Activated T-cell treated with anti-CD3 and anti-CD28 coated beads, Interleukin-2, amount 50 U/mL, for 24 hours (primary cell): Measurements from ENCODE around the gene SNAI3.

Experiments used
- DNase-seq: peaks from one replicate; pipeline ENCODE4 v3.0.0-alpha.2; 2020
- H3K27ac Mint-ChIP-seq: 2 replicates; pipeline ENCODE4 v1.8.0; 2020; ENCODE audit warnings: mild to moderate bottlenecking, mixed read lengths
- H3K27me3 Mint-ChIP-seq: 2 replicates; pipeline ENCODE4 v1.8.0; 2020; ENCODE audit warnings: mixed read lengths
- H3K36me3 Mint-ChIP-seq: 2 replicates; pipeline ENCODE4 v1.8.0; 2020; ENCODE audit warnings: low read depth, mixed read lengths
- H3K4me1 Mint-ChIP-seq: 2 replicates; pipeline ENCODE4 v1.8.0; 2020; ENCODE audit warnings: low read depth, mixed read lengths
- H3K4me3 Mint-ChIP-seq: 2 replicates; pipeline ENCODE4 v1.8.0; 2020; ENCODE audit warnings: mild to moderate bottlenecking, moderate library complexity, mixed read lengths
- H3K9me3 Mint-ChIP-seq: 2 replicates; pipeline ENCODE4 v1.8.0; 2020; ENCODE audit warnings: mixed read lengths

SNAI3 gene

DNA sequence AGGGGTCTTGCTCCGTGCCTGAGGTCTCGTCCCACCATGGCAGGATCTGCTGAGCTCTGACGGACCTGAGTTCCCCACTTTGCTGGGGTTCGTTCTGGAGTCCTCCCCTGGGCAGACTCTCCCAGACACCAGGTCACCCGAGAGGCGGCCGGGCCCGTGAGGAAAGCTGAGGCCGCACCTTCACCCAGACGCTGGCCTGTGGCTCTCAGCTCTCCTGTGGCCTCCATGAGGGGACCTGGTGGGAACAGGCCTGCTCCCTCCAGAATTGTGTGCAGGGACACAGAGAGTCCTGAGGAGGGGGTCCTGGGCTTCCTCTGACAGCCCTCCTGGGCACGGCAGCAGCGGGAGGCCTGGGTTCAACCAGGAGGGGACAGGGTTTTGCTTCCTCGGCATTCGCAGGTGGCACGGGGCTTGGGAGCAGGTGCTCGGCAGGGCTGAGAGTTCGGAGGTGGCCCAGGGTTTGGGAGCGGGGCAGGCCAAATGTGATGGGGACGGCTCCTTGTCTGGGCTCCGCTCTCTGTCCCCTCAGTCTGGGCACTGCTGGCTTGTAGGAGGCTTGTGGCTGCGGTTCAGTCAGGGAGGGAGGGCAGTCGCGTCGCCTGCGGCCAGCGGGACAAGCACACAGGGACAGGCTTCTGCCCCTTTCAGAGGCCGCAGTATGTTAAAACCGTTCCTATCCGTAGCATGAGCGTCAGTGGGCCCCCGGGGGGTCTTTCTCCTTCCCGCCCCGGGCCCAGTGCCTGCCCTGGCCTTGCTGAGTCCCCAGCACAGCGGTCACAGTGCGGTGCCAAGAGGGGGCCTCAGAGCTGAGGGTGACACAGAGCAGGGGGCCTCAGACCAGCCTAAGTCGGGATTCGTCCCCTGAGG, 8.1 kb upstream of the SNAI3 start:
- peaks cover 52% of the 10 kb centered on the region for H3K4me1 Mint-ChIP-seq
- H3K27me3 Mint-ChIP-seq, result no peaks in the 10 kb centered on the region
- no peak overlapping the region for H3K4me3 Mint-ChIP-seq
- no peaks in the 10 kb centered on the region for H3K9me3 Mint-ChIP-seq
- peaks cover 24% of the 10 kb centered on the region for H3K36me3 Mint-ChIP-seq
- DNase-seq, result no peak
- peak overlapping the region; percentile 44 for H3K27ac Mint-ChIP-seq

- Mint-ChIP-seq H3K4me3 (no peak overlapping the region), H3K36me3 (peaks cover 23% of the 10 kb centered on the region), H3K27ac (no peak overlapping the region), H3K9me3 (no peaks in the 10 kb centered on the region), H3K27me3 (no peaks in the 10 kb centered on the region), H3K4me1 (peaks cover 49% of the 10 kb centered on the region)
- no peak for DNase-seq
These were observed 7.3 kb upstream of the SNAI3 start for GRCh38 chr16:88693420-88694177.

GRCh38 chr16:88692861-88693260, 6.6 kb upstream of the SNAI3 start:
- peaks cover 45% of the 10 kb centered on the region for H3K4me1 Mint-ChIP-seq
- DNase-seq, result no peak
- peak overlapping the region; percentile 76 for H3K27ac Mint-ChIP-seq
- peaks cover 17% of the 10 kb centered on the region for H3K36me3 Mint-ChIP-seq
- H3K27me3 Mint-ChIP-seq, result no peaks in the 10 kb centered on the region
- no peaks in the 10 kb centered on the region for H3K9me3 Mint-ChIP-seq
- H3K4me3 Mint-ChIP-seq, result no peak overlapping the region

- Mint-ChIP-seq H3K9me3 (no peaks in the 10 kb centered on the region), H3K36me3 (peaks cover 11% of the 10 kb centered on the region), H3K27ac (peak overlapping the region; percentile 79), H3K4me3 (no peak overlapping the region), H3K27me3 (no peaks in the 10 kb centered on the region), H3K4me1 (peaks cover 42% of the 10 kb centered on the region)
- DNase-seq, result peak; percentile 56
These were observed 5.7 kb upstream of the SNAI3 start for GRCh38 chr16:88691924-88692560.

DNA sequence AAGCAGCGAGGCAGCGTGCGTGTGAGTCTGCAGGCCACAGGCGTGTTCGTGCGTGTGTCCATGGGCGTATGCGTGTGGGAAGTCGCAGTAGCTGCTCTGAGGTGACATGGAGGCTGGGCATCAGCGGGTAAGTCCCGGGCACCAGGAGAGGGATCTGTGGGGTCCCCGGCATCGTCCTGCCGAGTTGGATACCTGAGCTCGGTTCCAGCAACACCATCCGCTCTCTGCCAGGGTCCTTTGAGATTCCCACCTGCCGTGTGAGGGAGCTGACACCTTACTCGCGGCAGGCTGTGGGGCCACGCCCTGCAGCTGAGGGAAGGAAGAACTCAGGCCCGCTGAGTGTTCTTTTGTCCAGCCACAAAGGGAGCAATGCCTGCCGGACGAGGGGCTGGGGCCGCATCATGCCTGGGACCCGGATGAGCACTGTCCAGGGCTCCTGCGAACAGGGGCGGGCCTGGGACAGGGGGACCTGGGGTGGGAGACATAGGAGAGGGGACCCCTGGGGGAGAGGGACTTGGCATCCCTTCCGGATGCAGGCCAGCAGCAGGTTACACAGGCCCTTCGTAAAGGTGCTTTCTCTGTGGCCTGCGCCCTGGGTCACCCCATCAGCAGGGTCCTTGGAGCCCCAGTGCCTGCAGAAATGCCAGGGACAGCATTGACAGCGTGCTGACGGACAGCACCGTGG, 5.0 kb upstream of the SNAI3 start:
- H3K9me3 Mint-ChIP-seq, result no peaks in the 10 kb centered on the region
- DNase-seq, result no peak
- H3K36me3 Mint-ChIP-seq, result peaks cover 5% of the 10 kb centered on the region
- no peaks in the 10 kb centered on the region for H3K27me3 Mint-ChIP-seq
- H3K4me3 Mint-ChIP-seq, result no peak overlapping the region
- peaks cover 44% of the 10 kb centered on the region for H3K4me1 Mint-ChIP-seq
- H3K27ac Mint-ChIP-seq, result peak overlapping the region; percentile 65

DNA sequence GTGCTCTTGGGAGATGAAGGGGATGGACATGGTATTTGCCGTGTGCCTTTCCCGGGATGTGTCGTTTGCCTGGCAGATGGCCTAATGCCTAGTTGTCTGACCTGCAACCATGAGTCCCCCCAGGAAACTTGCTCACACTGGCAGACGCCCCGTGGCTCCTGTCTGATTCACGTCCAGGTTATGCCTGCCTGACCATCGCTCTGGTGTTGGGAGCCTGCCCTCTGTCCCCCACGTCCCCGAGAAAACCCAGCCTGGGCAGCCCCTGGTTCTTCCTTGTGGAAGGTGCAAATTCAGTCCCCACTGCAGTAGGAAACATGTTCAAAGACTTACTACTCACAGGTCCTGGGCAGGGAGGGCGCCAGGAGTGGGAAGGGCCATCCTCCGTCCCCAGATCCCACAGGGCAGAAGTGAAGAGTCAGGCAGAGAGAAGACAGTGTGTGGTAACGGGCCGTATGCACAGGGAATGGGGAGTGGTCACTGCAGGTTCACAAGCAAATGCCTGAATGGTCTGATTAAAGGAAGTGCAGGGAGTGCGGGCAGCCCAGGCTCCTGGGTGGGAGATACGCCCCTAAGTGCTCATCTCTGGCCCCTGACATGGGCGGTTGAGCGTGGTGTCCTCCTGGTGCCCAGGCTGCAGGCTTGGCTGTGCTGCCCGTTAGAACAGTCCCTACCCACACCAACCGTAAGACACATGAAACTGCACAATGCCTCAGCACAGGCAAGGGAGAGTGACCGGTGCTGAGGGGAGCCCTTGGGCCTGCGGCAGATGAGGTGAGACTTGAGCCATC, 4.2 kb upstream of the SNAI3 start:
- DNase-seq, result no peak
- Mint-ChIP-seq H3K36me3 (no peaks in the 10 kb centered on the region), H3K9me3 (no peaks in the 10 kb centered on the region), H3K27me3 (no peaks in the 10 kb centered on the region), H3K27ac (peak overlapping the region; percentile 65), H3K4me3 (no peak overlapping the region), H3K4me1 (peaks cover 45% of the 10 kb centered on the region)

- Mint-ChIP-seq H3K27me3 (no peaks in the 10 kb centered on the region), H3K27ac (peak overlapping the region; percentile 11), H3K9me3 (no peaks in the 10 kb centered on the region), H3K4me3 (no peak overlapping the region), H3K4me1 (peaks cover 58% of the 10 kb centered on the region), H3K36me3 (no peaks in the 10 kb centered on the region)
- no peak for DNase-seq
These were observed 1.9 kb upstream of the SNAI3 start for GRCh38 chr16:88688013-88688778.

- Mint-ChIP-seq H3K4me3 (no peak overlapping the region), H3K4me1 (peaks cover 52% of the 10 kb centered on the region), H3K27ac (no peak overlapping the region), H3K9me3 (no peaks in the 10 kb centered on the region), H3K27me3 (no peaks in the 10 kb centered on the region), H3K36me3 (no peaks in the 10 kb centered on the region)
- DNase-seq, result no peak
These were observed 1.3 kb upstream of the SNAI3 start for GRCh38 chr16:88687676-88688012.

DNA sequence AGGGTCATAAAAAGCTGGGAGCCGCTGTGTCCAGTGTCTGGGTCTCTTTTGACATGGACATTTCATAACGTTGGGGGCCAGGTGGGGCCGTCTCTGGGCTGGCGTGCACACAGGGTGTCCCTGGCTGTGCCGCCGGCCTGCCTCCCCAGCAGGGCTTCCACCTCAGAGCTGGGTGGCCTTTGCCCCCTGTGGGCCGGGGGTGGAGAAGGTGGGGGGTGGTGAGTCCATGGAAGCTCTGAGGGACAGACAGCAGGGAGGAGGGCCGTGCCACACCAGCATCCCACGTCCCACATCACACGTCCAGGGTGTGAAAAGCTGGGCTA, 908 bp upstream of the SNAI3 start:
- Mint-ChIP-seq H3K27ac (no peak overlapping the region), H3K36me3 (no peaks in the 10 kb centered on the region), H3K4me3 (no peak overlapping the region), H3K4me1 (peaks cover 51% of the 10 kb centered on the region), H3K9me3 (no peaks in the 10 kb centered on the region), H3K27me3 (no peaks in the 10 kb centered on the region)
- DNase-seq, result no peak

GRCh38 chr16:88686062-88686438, 257 bp downstream of the SNAI3 start:
- Mint-ChIP-seq H3K4me1 (peaks cover 51% of the 10 kb centered on the region), H3K27ac (peak overlapping the region; percentile 44)
- no peak for DNase-seq

DNA sequence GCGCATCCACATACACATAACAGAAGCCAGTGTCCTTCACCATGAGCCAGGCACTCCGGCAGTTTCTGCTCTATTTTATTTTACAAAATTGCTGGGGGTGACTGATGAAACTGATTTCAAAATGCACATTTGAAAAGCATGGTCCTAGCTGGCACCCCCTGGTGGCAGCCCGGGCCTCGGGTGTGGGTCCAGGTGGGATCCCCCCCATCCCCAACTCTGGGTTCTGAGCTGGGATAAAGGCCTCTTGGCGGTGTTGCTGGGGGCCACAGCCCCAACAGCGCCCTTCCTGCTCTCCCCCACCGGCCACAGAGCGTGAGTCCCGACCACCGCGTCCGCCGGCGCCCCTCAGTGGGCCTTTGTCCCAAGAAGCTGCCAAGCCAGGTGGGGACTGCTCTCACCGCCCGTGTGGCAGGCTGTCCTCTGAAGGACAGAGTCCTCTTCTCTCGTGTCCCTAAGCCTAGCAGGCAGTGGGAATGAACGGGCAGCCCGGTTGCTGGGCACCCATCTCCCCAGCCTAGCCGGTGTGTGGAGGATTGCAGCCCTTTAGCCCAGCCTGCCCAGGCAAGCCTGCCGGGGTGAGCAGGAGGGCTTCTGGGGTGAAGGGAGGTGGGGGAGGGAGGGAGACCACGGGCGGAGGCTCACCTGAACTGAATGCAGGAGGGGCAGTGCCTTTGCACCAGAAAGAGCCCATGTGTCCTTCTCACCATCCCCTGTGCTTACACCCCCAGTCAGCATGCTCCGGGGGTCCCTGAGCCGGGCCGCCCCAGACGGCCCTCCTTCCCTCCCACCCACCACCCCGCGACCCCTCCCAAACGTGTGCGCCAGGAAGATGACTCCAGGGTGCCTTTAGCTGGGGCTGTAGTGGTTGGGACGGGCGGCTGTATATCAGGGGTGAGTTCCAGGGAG, 898 bp downstream of the SNAI3 start:
- H3K27me3 Mint-ChIP-seq, result no peaks in the 10 kb centered on the region
- no peaks in the 10 kb centered on the region for H3K36me3 Mint-ChIP-seq
- peaks cover 49% of the 10 kb centered on the region for H3K4me1 Mint-ChIP-seq
- peak; percentile 75 for DNase-seq
- H3K4me3 Mint-ChIP-seq, result peak overlapping the region; percentile 79
- peak overlapping the region; percentile 22 for H3K27ac Mint-ChIP-seq
- no peaks in the 10 kb centered on the region for H3K9me3 Mint-ChIP-seq

More at GRCh38 chr16:88686062-88686438, 257 bp downstream of the SNAI3 start:
- H3K27me3 Mint-ChIP-seq, result no peaks in the 10 kb centered on the region
- H3K4me3 Mint-ChIP-seq, result peak overlapping the region; percentile 79
- no peaks in the 10 kb centered on the region for H3K9me3 Mint-ChIP-seq
- H3K36me3 Mint-ChIP-seq, result no peaks in the 10 kb centered on the region

GRCh38 chr16:88684569-88685155, 1.6 kb downstream of the SNAI3 start:
- Mint-ChIP-seq H3K4me1 (peaks cover 49% of the 10 kb centered on the region), H3K27ac (peak overlapping the region; percentile 50), H3K4me3 (peak overlapping the region; percentile 79), H3K9me3 (no peaks in the 10 kb centered on the region), H3K27me3 (no peaks in the 10 kb centered on the region), H3K36me3 (peaks cover 2% of the 10 kb centered on the region)
- no peak for DNase-seq
